Measurements from ENCODE around the gene PRKRA. TPM values are rescaled to one million over a fixed set of nuclear protein-coding genes. Genes with fewer than 3 reads are reported as not detected.

Gene PRKRA
- total and polyA plus RNA-seq, 2 experiments from 2014 or later = 50.0 to 64.3 TPM

DNA sequence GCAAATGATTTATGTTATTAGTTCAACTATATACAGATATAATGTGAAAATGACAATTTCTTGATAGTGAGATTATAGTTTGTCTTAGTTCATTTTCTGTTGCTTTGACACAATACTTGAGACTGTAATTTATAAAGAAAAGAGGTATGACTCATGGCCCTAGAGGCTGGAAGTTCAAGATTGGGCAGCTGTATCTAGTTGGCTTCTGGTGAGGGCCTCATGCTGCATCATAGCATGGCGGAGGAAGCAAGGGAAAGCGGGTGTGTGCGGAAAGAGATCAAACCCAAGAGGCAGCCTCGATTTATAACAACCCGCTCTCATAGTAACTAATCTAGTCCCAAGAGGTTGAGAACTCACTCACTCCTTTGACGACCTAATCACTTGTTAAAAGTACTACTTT, 40.6 kb upstream of the PRKRA start:
- in situ Hi-C loops (cut with MboI) = no loop called here
- Histone ChIP-seq H3K79me2 (ENCODE audit: insufficient read depth) (peaks cover 55% of the 10 kb centered on the region), H3K4me1 (ENCODE audit: insufficient read depth) (no peaks in the 10 kb centered on the region; the same call in 1 of the 2 replicates), H3K9ac (no peak overlapping the region), H3F3A (ENCODE audit: insufficient read depth) (no peaks in the 10 kb centered on the region), H4K20me1 (ENCODE audit: insufficient read depth) (no peaks in the 10 kb centered on the region), H3K27me3 (replicated peaks; ENCODE audit: insufficient read depth) (no peaks in the 10 kb centered on the region), H3K4me3 (no peak overlapping the region), H2AFZ (no peak overlapping the region), H3K9me3 (ENCODE audit: low read depth) (no peaks in the 10 kb centered on the region), H3K36me3 (ENCODE audit: low read depth) (peaks cover 50% of the 10 kb centered on the region), H3K27ac (no peak overlapping the region), H3K4me2 (ENCODE audit: unreplicated experiment) (no peak overlapping the region), H3K9me2 (ENCODE audit: insufficient read depth) (no peaks in the 10 kb centered on the region)
- WGBS, 2 experiments (ENCODE audit: low coverage in 1 of 2, low lambda C conversion rate in 2 of 2, missing lambda C conversion rate in 2 of 2) = 82 to 84% methylated on average over 6 of the region's 6 CpGs
- no peak for TF ChIP-seq EZH2phosphoT487 (IDR thresholded peaks at IDR 0.05; ENCODE audit: insufficient read depth, low read depth)
- TF ChIP-seq EZH2 (IDR thresholded peaks at IDR 0.05; ENCODE audit: insufficient read depth, poor library complexity, severe bottlenecking) = no peak
- no peak for DNase-seq

DNA sequence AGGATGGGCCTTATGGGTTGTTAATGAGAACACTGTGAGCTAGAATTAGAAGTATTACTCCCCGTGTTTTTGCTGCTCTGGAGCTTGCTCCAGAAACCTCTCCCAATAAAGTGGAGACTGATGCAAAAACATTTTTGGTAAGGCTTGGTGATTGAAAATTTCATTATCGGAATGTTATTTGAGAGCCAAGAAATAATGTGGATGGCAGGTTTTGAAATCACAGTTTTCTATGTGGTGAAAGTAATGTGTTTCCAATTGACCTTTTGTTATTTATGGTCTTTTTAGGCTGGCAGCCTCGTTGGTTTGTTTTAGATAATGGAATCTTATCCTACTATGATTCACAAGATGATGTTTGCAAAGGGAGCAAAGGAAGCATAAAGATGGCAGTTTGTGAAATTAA, 34.4 kb upstream of the PRKRA start:
- no peaks in the 10 kb centered on the region for H3K27me3 ChIP-seq (replicated peaks; ENCODE audit: insufficient read depth)
- H3K4me2 ChIP-seq (ENCODE audit: unreplicated experiment) = no peak overlapping the region
- H3K9ac ChIP-seq = no peak overlapping the region
- H3K36me3 ChIP-seq (ENCODE audit: low read depth) = no peaks in the 10 kb centered on the region
- H3F3A ChIP-seq (ENCODE audit: insufficient read depth) = no peaks in the 10 kb centered on the region
- no peak overlapping the region for H3K4me3 ChIP-seq
- TF ChIP-seq EZH2 (IDR thresholded peaks at IDR 0.05; ENCODE audit: insufficient read depth, poor library complexity, severe bottlenecking) (no peak), EZH2phosphoT487 (IDR thresholded peaks at IDR 0.05; ENCODE audit: insufficient read depth, low read depth) (no peak)
- H3K4me1 ChIP-seq (ENCODE audit: insufficient read depth) = peaks cover 31% of the 10 kb centered on the region
- 14 to 17% methylated on average over 3 of the region's 3 CpGs for WGBS, 2 experiments (ENCODE audit: low coverage in 1 of 2, low lambda C conversion rate in 2 of 2, missing lambda C conversion rate in 2 of 2)
- H3K9me3 ChIP-seq (ENCODE audit: low read depth) = no peaks in the 10 kb centered on the region
- H4K20me1 ChIP-seq (ENCODE audit: insufficient read depth) = peaks cover 3% of the 10 kb centered on the region; the same call in 1 of the 2 replicates
- peaks cover 98% of the 10 kb centered on the region for H3K79me2 ChIP-seq (ENCODE audit: insufficient read depth)
- H2AFZ ChIP-seq = no peak overlapping the region
- no peaks in the 10 kb centered on the region for H3K9me2 ChIP-seq (ENCODE audit: insufficient read depth)
- no peak overlapping the region for H3K27ac ChIP-seq
- peak; percentile 3 for DNase-seq
- in situ Hi-C loops (cut with MboI) = no loop called here

DNA sequence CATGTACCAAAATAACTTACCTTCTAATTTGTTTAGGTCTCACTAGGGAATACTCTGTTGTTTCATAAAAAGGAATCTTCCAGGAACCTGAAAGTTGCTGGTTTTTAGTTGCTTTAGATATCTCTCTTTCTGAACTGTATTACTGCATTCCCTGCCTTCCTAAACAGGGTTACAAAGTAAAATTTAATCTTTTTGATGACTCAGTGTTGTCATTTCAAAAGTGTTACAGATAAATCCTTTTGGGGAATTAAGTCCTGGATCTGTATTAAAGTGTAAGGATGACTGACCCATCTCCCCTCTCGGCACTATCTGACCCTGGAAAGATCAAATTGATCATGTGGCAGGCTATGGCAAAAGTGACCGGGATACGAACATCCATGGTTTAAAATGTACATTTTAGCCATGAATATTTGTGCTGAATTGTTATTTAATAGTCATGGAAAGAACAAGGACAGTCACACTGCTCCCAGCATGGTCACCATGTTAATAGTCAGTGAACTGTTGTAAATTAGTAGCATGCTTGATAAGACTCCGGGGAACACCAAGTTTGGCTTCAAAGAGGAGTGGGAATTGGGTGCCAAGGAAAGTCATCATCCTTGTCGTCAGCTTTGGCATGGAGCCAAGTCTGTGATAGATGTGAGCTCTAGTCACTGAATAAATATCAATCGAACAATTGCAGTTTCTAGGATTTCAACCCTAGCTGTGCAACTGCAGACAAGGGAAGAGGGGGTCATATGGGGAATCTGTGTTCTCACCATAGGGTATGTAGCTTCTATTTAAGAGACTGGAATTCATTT, 33.5 kb upstream of the PRKRA start:
- peak; percentile 63 for DNase-seq
- WGBS, 2 experiments (ENCODE audit: low coverage in 1 of 2, low lambda C conversion rate in 2 of 2, missing lambda C conversion rate in 2 of 2) = 40 to 46% methylated on average over 6 of the region's 6 CpGs
- 0 out of 2 replicates have a peak overlapping the region, but pooled peaks have one; percentile 1 for H3K27ac ChIP-seq
- H3K79me2 ChIP-seq (ENCODE audit: insufficient read depth) = peaks cover 89% of the 10 kb centered on the region
- no peak overlapping the region for H2AFZ ChIP-seq
- H3K4me1 ChIP-seq (ENCODE audit: insufficient read depth) = peaks cover 36% of the 10 kb centered on the region
- peaks cover 5% of the 10 kb centered on the region for H3F3A ChIP-seq (ENCODE audit: insufficient read depth)
- H4K20me1 ChIP-seq (ENCODE audit: insufficient read depth) = peaks cover 3% of the 10 kb centered on the region; the same call in 1 of the 2 replicates
- H3K9me3 ChIP-seq (ENCODE audit: low read depth) = no peaks in the 10 kb centered on the region
- in situ Hi-C loops (cut with MboI) = no loop called here
- TF ChIP-seq EZH2 (IDR thresholded peaks at IDR 0.05; ENCODE audit: insufficient read depth, poor library complexity, severe bottlenecking) (no peak), EZH2phosphoT487 (IDR thresholded peaks at IDR 0.05; ENCODE audit: insufficient read depth, low read depth) (no peak)
- no peaks in the 10 kb centered on the region for H3K27me3 ChIP-seq (replicated peaks; ENCODE audit: insufficient read depth)
- no peaks in the 10 kb centered on the region for H3K36me3 ChIP-seq (ENCODE audit: low read depth)
- peak overlapping the region; percentile 12 for H3K4me2 ChIP-seq (ENCODE audit: unreplicated experiment)
- H3K9ac ChIP-seq = no peak overlapping the region
- no peak overlapping the region for H3K4me3 ChIP-seq
- H3K9me2 ChIP-seq (ENCODE audit: insufficient read depth) = no peaks in the 10 kb centered on the region

DNA sequence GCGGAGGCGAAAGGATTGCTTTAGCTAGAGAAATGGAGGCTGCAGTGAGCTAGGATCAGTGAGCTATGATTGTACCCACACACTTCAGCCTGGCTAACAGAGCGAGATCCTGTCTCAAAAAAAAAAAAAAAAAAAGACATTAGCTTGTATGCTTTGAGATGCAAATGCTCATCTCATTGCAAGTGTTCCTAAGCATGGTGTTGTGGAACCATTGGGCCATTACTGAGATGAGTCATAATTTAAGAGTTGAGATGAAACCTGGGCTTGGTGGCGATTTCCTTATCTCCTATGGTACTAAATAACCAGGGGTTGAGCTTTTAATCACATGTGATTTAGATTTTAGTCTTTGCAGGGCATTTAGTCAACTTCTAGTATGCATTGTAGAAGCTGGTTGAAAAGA, 31.5 kb upstream of the PRKRA start:
- 93 to 99% methylated on average over 4 of the region's 4 CpGs for WGBS, 2 experiments (ENCODE audit: low coverage in 1 of 2, low lambda C conversion rate in 2 of 2, missing lambda C conversion rate in 2 of 2)
- Histone ChIP-seq H3K4me1 (ENCODE audit: insufficient read depth) (peaks cover 38% of the 10 kb centered on the region), H3K4me3 (peak overlapping the region; percentile 100; the same call in 1 of the 2 replicates), H3K9me2 (ENCODE audit: insufficient read depth) (no peaks in the 10 kb centered on the region), H3K9me3 (ENCODE audit: low read depth) (no peaks in the 10 kb centered on the region), H3K9ac (no peak overlapping the region), H2AFZ (no peak overlapping the region), H4K20me1 (ENCODE audit: insufficient read depth) (peaks cover 3% of the 10 kb centered on the region; the same call in 1 of the 2 replicates), H3F3A (ENCODE audit: insufficient read depth) (peaks cover 12% of the 10 kb centered on the region), H3K4me2 (ENCODE audit: unreplicated experiment) (peak overlapping the region; percentile 84), H3K27ac (no peak overlapping the region), H3K36me3 (ENCODE audit: low read depth) (no peaks in the 10 kb centered on the region), H3K27me3 (replicated peaks; ENCODE audit: insufficient read depth) (no peaks in the 10 kb centered on the region), H3K79me2 (ENCODE audit: insufficient read depth) (peaks cover 77% of the 10 kb centered on the region)
- in situ Hi-C loops (cut with MboI) = no loop called here
- TF ChIP-seq EZH2phosphoT487 (IDR thresholded peaks at IDR 0.05; ENCODE audit: insufficient read depth, low read depth) = no peak
- TF ChIP-seq EZH2 (IDR thresholded peaks at IDR 0.05; ENCODE audit: insufficient read depth, poor library complexity, severe bottlenecking) = no peak
- peak; percentile 11 for DNase-seq

Measured in GM23248 (cell line).